ENCODE measurements around the gene ATP9A.
"Not testable (repeated sequence)": the region's sequence is repeated elsewhere in the genome, so short reads cannot be mapped to it uniquely, and the experiment has no call there.

ATP9A gene

GRCh38 chr20:51796340-51796739, 28.1 kb upstream of the ATP9A start:
- DNase-seq = no peak

- DNase-seq = no peak
These were observed 24.8 kb upstream of the ATP9A start for GRCh38 chr20:51792960-51793359.

- DNase-seq = no peak
These were observed 23.4 kb upstream of the ATP9A start for GRCh38 chr20:51791626-51792025.

GRCh38 chr20:51790256-51790655, 22.1 kb upstream of the ATP9A start:
- no peak for DNase-seq

GRCh38 chr20:51789434-51789833, 21.2 kb upstream of the ATP9A start:
- DNase-seq = no peak

GRCh38 chr20:51788822-51789221, 20.6 kb upstream of the ATP9A start:
- no peak for DNase-seq

- no peak for DNase-seq
These were observed 16.1 kb upstream of the ATP9A start for GRCh38 chr20:51784299-51784698.

GRCh38 chr20:51778229-51778759, 10.1 kb upstream of the ATP9A start:
- DNase-seq = not testable (repeated sequence)

GRCh38 chr20:51775241-51775640, 7.1 kb upstream of the ATP9A start:
- no peak for DNase-seq

- no peak for DNase-seq
These were observed 4.0 kb upstream of the ATP9A start for GRCh38 chr20:51772236-51772635.

- no peak for DNase-seq
These were observed 1.9 kb upstream of the ATP9A start for GRCh38 chr20:51769976-51770615.

- no peak for DNase-seq
These were observed 748 bp upstream of the ATP9A start for GRCh38 chr20:51768759-51769517.

GRCh38 chr20:51766994-51767866, 960 bp downstream of the ATP9A start:
- DNase-seq = peak; percentile 95

GRCh38 chr20:51765381-51765780, 2.8 kb downstream of the ATP9A start:
- DNase-seq = not testable (repeated sequence)

- no peak for DNase-seq
These were observed 4.1 kb downstream of the ATP9A start for GRCh38 chr20:51763965-51764602.

- peak; percentile 61 for DNase-seq
These were observed 7.2 kb downstream of the ATP9A start for GRCh38 chr20:51760905-51761546.

- no peak for DNase-seq
These were observed 8.2 kb downstream of the ATP9A start for GRCh38 chr20:51759769-51760510.

- no peak for DNase-seq
These were observed 9.1 kb downstream of the ATP9A start for GRCh38 chr20:51758978-51759544.

- no peak for DNase-seq
These were observed 11.0 kb downstream of the ATP9A start for GRCh38 chr20:51757226-51757625.

- DNase-seq = no peak
These were observed 11.5 kb downstream of the ATP9A start for GRCh38 chr20:51756653-51757052.

GRCh38 chr20:51753220-51753619, 15.0 kb downstream of the ATP9A start:
- not testable (repeated sequence) for DNase-seq

Measured in 8988T (cell line).